SK-N-SH (cell line): ENCODE data around the gene TBX15. TPM values are rescaled to one million over a fixed set of nuclear protein-coding genes. Genes with fewer than 3 reads are reported as not detected.

ENCODE experiments used
- CTCF ChIA-PET: fragments of 300-600, 350-600 bp; formaldehyde crosslinking; extraction: SDS; loops from one replicate; lab custom pipeline; 2021; lab: Yijun Ruan, JAX
- POLR2A ChIA-PET: fragments of 350-600 bp; sonication (Branson Sonifier 250); formaldehyde crosslinking; extraction: SDS; loops from one replicate; lab custom pipeline; 2020; ENCODE audit warnings: antibody characterized with exemption, inconsistent platforms; lab: Yijun Ruan, JAX
- DNase-seq: peaks from one replicate; pipeline ENCODE4 v3.0.0; 2012
- H2AFZ ChIP-seq: fragments of 200-600 bp; sonication (generic); 2 replicates; pipeline ENCODE4 v1.8.1; 2016; ENCODE audit warnings: antibody characterized with exemption, mild to moderate bottlenecking, low read depth
- H3F3A ChIP-seq: fragments of 200-600 bp; sonication (generic); replicated peaks from 2 replicates; pipeline ENCODE3; 2016; ENCODE audit warnings: antibody characterized with exemption, mild to moderate bottlenecking; ENCODE audit not compliant: insufficient read depth
- H3K27ac ChIP-seq, 2 experiments: fragments of 200-500 bp in 1 of 2; fragments of 200-600 bp in 1 of 2; sonication (Bioruptor generic) in 1 of 2; sonication (generic), shearing (Covaris generic) in 1 of 2; 2 replicates each; pipeline versions ENCODE4 v1.5.1 to v1.6.1; 2014 to 2016; ENCODE audit warnings: low read depth in 2 of 2, inconsistent platforms in 1 of 2, low read length in 1 of 2, mild to moderate bottlenecking in 1 of 2, mixed read lengths in 1 of 2
- H3K27me3 ChIP-seq: fragments of 200-600 bp; sonication (generic), shearing (Covaris generic); 2 replicates; pipeline ENCODE4 v1.6.1; 2016; ENCODE audit warnings: mixed run types; ENCODE audit not compliant: insufficient read depth
- H3K36me3 ChIP-seq, 2 experiments: fragments of 200-500 bp in 1 of 2; fragments of 200-600 bp in 1 of 2; sonication (Bioruptor generic) in 1 of 2; sonication (generic) in 1 of 2; replicated peaks in 1 of 2; 2 replicates each; pipeline versions ENCODE3 to v1.5.1; 2014 to 2016; ENCODE audit warnings: low read length in 1 of 2, mild to moderate bottlenecking in 1 of 2; ENCODE audit not compliant: insufficient read depth in 2 of 2, control insufficient read depth in 1 of 2
- H3K4me1 ChIP-seq, 2 experiments: fragments of 200-500 bp in 1 of 2; fragments of 200-600 bp in 1 of 2; sonication (Bioruptor generic) in 1 of 2; sonication (generic), shearing (Covaris generic) in 1 of 2; 2 replicates each; pipeline versions ENCODE4 v1.5.1 to v1.6.1; 2014 to 2016; ENCODE audit warnings: low read depth in 1 of 2, low read length in 1 of 2, mixed run types in 1 of 2; ENCODE audit not compliant: insufficient read depth in 2 of 2, control insufficient read depth in 1 of 2
- H3K4me2 ChIP-seq: fragments of 200-600 bp; sonication (generic), shearing (Covaris generic); 2 replicates; pipeline ENCODE4 v1.6.1; 2017; ENCODE audit warnings: mixed run types
- H3K4me3 ChIP-seq, 2 experiments: fragments of 200-500 bp in 1 of 2; fragments of 200-600 bp in 1 of 2; sonication (Bioruptor generic) in 1 of 2; sonication (generic), shearing (Covaris generic) in 1 of 2; 2 replicates each; pipeline versions ENCODE4 v1.5.1 to v1.8.1; 2014 to 2016; ENCODE audit warnings: low read depth in 2 of 2, inconsistent platforms in 1 of 2, low read length in 1 of 2, mild to moderate bottlenecking in 1 of 2, mixed read lengths in 1 of 2, moderate library complexity in 1 of 2
- H3K79me2 ChIP-seq: fragments of 200-600 bp; sonication (generic); 2 replicates; pipeline ENCODE4 v1.8.1; 2017; ENCODE audit warnings: mild to moderate bottlenecking; ENCODE audit not compliant: insufficient read depth
- H3K9ac ChIP-seq: fragments of 200-600 bp; sonication (generic); 2 replicates; pipeline ENCODE4 v1.6.1; 2017; ENCODE audit warnings: mixed run types
- H3K9me2 ChIP-seq: fragments of 200-600 bp; sonication (generic); 2 replicates; pipeline ENCODE4 v1.6.1; 2017; ENCODE audit warnings: mixed run types
- H3K9me3 ChIP-seq: fragments of 200-600 bp; sonication (generic); 2 replicates; pipeline ENCODE4 v1.6.1; 2017; ENCODE audit warnings: mixed run types, mild to moderate bottlenecking, moderate library complexity
- H4K20me1 ChIP-seq: fragments of 200-600 bp; sonication (generic); 2 replicates; pipeline ENCODE4 v1.6.1; 2017; ENCODE audit warnings: mild to moderate bottlenecking, mixed run types; ENCODE audit not compliant: insufficient read depth
- CHD2 ChIP-seq: fragments of 150-350 bp; IDR thresholded peaks from 2 replicates; pipeline ENCODE4 v1.6.1; 2018; ENCODE audit warnings: low read length; ENCODE audit not compliant: partially characterized antibody
- CTCF ChIP-seq: fragments of 200-600 bp; sonication (generic); IDR thresholded peaks from 2 replicates; pipeline ENCODE4 v1.6.1; 2017; ENCODE audit warnings: antibody characterized with exemption, mild to moderate bottlenecking, moderate library complexity
- EZH2phosphoT487 ChIP-seq: fragments of 200-600 bp; sonication (generic); IDR thresholded peaks from 2 replicates; pipeline ENCODE4 v1.6.1; 2017; ENCODE audit warnings: low read depth, mixed run types, mild to moderate bottlenecking, antibody characterized with exemption, moderate library complexity, borderline replicate concordance
- FOSL2 ChIP-seq: IDR thresholded peaks from 2 replicates; pipeline ENCODE4 v1.4.0; 2012; ENCODE audit warnings: low read depth, mild to moderate bottlenecking, moderate library complexity, borderline replicate concordance
- FOXJ3 ChIP-seq: sonication (generic); formaldehyde crosslinking; IDR thresholded peaks from 2 replicates; pipeline ENCODE4 v1.5.1; 2020; ENCODE audit warnings: mild to moderate bottlenecking, missing genetic modification reagents
- FOXM1 ChIP-seq: IDR thresholded peaks from 2 replicates; pipeline ENCODE4 v1.4.0; 2012; ENCODE audit warnings: low read depth, mild to moderate bottlenecking
- IRF3 ChIP-seq: fragments of 150-350 bp; IDR thresholded peaks from 2 replicates; pipeline ENCODE4 v1.6.1; 2016; ENCODE audit warnings: mild to moderate bottlenecking, low read depth, low read length
- NRF1 ChIP-seq: IDR thresholded peaks from 2 replicates; pipeline ENCODE4 v1.6.1; 2012; ENCODE audit warnings: low read depth, mild to moderate bottlenecking, low read length
- POLR2AphosphoS5 ChIP-seq: IDR thresholded peaks from 2 replicates; pipeline ENCODE4 v1.6.1; 2012; ENCODE audit warnings: low read depth, low read length
- RAD21 ChIP-seq: IDR thresholded peaks from 2 replicates; pipeline ENCODE4 v1.6.1; 2012; ENCODE audit warnings: mild to moderate bottlenecking, low read length
- RCOR1 ChIP-seq: fragments of 150-350 bp; IDR thresholded peaks from 2 replicates; pipeline ENCODE4 v1.6.1; 2017; ENCODE audit warnings: antibody characterized with exemption, low read length
- REST ChIP-seq: IDR thresholded peaks from 2 replicates; pipeline ENCODE4 v1.6.1; 2012; ENCODE audit warnings: mild to moderate bottlenecking, low read depth, low read length, moderate library complexity
- SMC3 ChIP-seq: IDR thresholded peaks from 2 replicates; pipeline ENCODE4 v1.6.1; 2012; ENCODE audit warnings: low read depth, low read length, improper control_type of control experiment
- TAF1 ChIP-seq: IDR thresholded peaks from 2 replicates; pipeline ENCODE4 v1.6.1; 2012; ENCODE audit warnings: low read depth, mild to moderate bottlenecking, low read length, moderate library complexity, borderline replicate concordance
- TCF12 ChIP-seq: IDR thresholded peaks from 2 replicates; pipeline ENCODE4 v1.4.0; 2012
- TEAD4 ChIP-seq: IDR thresholded peaks from 2 replicates; pipeline ENCODE4 v1.4.0; 2012; ENCODE audit warnings: mild to moderate bottlenecking, borderline replicate concordance; ENCODE audit not compliant: insufficient read depth
- USF1 ChIP-seq: IDR thresholded peaks from 2 replicates; pipeline ENCODE4 v1.4.0; 2012; ENCODE audit warnings: low read depth, borderline replicate concordance
- WGBS: methylation state at CpG from one replicate; pipeline ENCODE4 v1.1.6; 2017; ENCODE audit warnings: low lambda C conversion rate; 5-methylcytosine and 5-hydroxymethylcytosine counted together
- polyA plus RNA-seq, 3 experiments: library from polyadenylated mRNA; depleted of rRNA; stranded (reverse); fragments of >200 nt; gene quantifications; 2 replicates each; pipeline ENCODE4 v1.2.3, GENCODE V29; 2012

TBX15 gene
- polyA plus RNA-seq, 1 of the 3 experiments (the other 2 are of a cell fraction), result 0.02 TPM

GRCh38 chr1:119011706-119012105 is 23.6 kb upstream of the TBX15 start:
- no peaks in the 10 kb centered on the region for H4K20me1 ChIP-seq
- H2AFZ ChIP-seq, result no peak overlapping the region
- H3K27me3 ChIP-seq, result peaks cover 19% of the 10 kb centered on the region
- H3F3A ChIP-seq, result no peaks in the 10 kb centered on the region
- 75% methylated on average over 3 of the region's 3 CpGs for WGBS
- H3K36me3 ChIP-seq, result no peaks in the 10 kb centered on the region
- H3K4me2 ChIP-seq, result no peak overlapping the region
- no peaks in the 10 kb centered on the region for H3K79me2 ChIP-seq
- no peaks in the 10 kb centered on the region for H3K9me3 ChIP-seq
- no peaks in the 10 kb centered on the region; a peak in 1 of 4 replicates for H3K4me1 ChIP-seq
- no peak overlapping the region for H3K4me3 ChIP-seq
- H3K9ac ChIP-seq, result no peak overlapping the region
- CTCF ChIA-PET, result no interaction called here
- POLR2A ChIA-PET, result no interaction called here
- no peak overlapping the region for H3K27ac ChIP-seq
- H3K9me2 ChIP-seq, result no peaks in the 10 kb centered on the region
- no peak for DNase-seq
- TF ChIP-seq TEAD4, result no peak
- no peak for TF ChIP-seq TCF12
- no peak for TF ChIP-seq TAF1
- TF ChIP-seq CHD2, result no peak
- TF ChIP-seq RAD21, result no peak
- no peak for TF ChIP-seq FOSL2
- no peak for TF ChIP-seq NRF1

GRCh38 chr1:119011116-119011515 is 23.0 kb upstream of the TBX15 start:
- no peak overlapping the region for H2AFZ ChIP-seq
- WGBS, result 63% methylated on average over 2 of the region's 2 CpGs
- H3K27me3 ChIP-seq, result peaks cover 25% of the 10 kb centered on the region
- H3K4me2 ChIP-seq, result no peak overlapping the region
- no peaks in the 10 kb centered on the region for H3K9me3 ChIP-seq
- no peak overlapping the region for H3K9ac ChIP-seq
- CTCF ChIA-PET, result no interaction called here
- no peaks in the 10 kb centered on the region for H3K9me2 ChIP-seq
- no peaks in the 10 kb centered on the region; a peak in 1 of 4 replicates for H3K4me1 ChIP-seq
- POLR2A ChIA-PET, result no interaction called here
- DNase-seq, result no peak
- no peaks in the 10 kb centered on the region for H4K20me1 ChIP-seq
- H3K27ac ChIP-seq, result no peak overlapping the region
- H3K79me2 ChIP-seq, result no peaks in the 10 kb centered on the region
- no peak overlapping the region for H3K4me3 ChIP-seq
- H3K36me3 ChIP-seq, result no peaks in the 10 kb centered on the region
- no peaks in the 10 kb centered on the region for H3F3A ChIP-seq
- no peak for TF ChIP-seq RAD21
- no peak for TF ChIP-seq POLR2AphosphoS5
- TF ChIP-seq CTCF, result no peak
- TF ChIP-seq EZH2phosphoT487, result no peak

GRCh38 chr1:119010201-119010600 is 22.1 kb upstream of the TBX15 start:
- Histone ChIP-seq H3K27me3 (peaks cover 32% of the 10 kb centered on the region), H3F3A (no peaks in the 10 kb centered on the region), H3K4me2 (no peak overlapping the region), H2AFZ (no peak overlapping the region), H3K9me2 (no peaks in the 10 kb centered on the region), H3K9ac (no peak overlapping the region), H3K4me3 (no peak overlapping the region), H4K20me1 (no peaks in the 10 kb centered on the region), H3K9me3 (no peaks in the 10 kb centered on the region), H3K36me3 (no peaks in the 10 kb centered on the region), H3K27ac (no peak overlapping the region), H3K4me1 (no peaks in the 10 kb centered on the region; a peak in 1 of 4 replicates), H3K79me2 (no peaks in the 10 kb centered on the region)
- POLR2A ChIA-PET, result no interaction called here
- CTCF ChIA-PET, result interaction anchor here (2.4 kb wide), 1 partner anchor 21 kb away, joined by 10 read pairs; no protein-coding TSS in a partner anchor
- DNase-seq, result no peak
- 0% methylated on average over 1 of the region's 1 CpG for WGBS
- TF ChIP-seq FOXJ3 (no peak), SMC3 (no peak), IRF3 (no peak), FOXM1 (no peak), USF1 (no peak), RCOR1 (no peak), REST (no peak)
